OCI-LY3 (cell line): Measurements from ENCODE around the gene NSG1.

Experiments used
- EZH2phosphoT487 ChIP-seq: fragments of 200-600 bp; shearing (Covaris generic); IDR thresholded peaks from 2 replicates; pipeline ENCODE4 v1.6.1; 2018; ENCODE audit warnings: antibody characterized with exemption, mixed run types, low read depth
- TF ChIP-seq, protein P1 (sequence below): fragments of 200-600, 300-600 bp; sonication (generic); IDR thresholded peaks from 2 replicates; pipeline ENCODE4 v1.5.1; 2014; ENCODE audit warnings: antibody characterized with exemption, low read length, low read depth

DNA sequence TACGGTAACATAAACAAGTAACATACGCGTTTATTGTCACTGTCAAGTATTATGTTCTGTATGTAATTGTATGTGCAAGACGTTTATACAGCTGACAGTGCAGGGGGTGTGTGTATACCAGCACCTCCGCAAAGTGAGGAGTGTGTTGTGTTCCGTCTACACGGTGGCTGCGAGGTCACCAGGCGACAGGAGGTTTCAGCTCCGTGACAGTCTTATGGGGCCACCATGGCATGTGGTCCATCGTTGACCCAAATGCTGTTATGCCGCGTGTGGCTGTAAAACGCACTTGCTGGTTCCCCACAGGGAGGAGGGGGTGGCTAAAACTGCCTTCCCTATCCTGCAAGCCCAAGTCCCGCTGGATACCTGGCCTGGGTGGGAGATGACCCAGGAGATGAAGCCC lies 25.0 kb downstream of the NSG1 start:
- TF ChIP-seq, protein P1, sequence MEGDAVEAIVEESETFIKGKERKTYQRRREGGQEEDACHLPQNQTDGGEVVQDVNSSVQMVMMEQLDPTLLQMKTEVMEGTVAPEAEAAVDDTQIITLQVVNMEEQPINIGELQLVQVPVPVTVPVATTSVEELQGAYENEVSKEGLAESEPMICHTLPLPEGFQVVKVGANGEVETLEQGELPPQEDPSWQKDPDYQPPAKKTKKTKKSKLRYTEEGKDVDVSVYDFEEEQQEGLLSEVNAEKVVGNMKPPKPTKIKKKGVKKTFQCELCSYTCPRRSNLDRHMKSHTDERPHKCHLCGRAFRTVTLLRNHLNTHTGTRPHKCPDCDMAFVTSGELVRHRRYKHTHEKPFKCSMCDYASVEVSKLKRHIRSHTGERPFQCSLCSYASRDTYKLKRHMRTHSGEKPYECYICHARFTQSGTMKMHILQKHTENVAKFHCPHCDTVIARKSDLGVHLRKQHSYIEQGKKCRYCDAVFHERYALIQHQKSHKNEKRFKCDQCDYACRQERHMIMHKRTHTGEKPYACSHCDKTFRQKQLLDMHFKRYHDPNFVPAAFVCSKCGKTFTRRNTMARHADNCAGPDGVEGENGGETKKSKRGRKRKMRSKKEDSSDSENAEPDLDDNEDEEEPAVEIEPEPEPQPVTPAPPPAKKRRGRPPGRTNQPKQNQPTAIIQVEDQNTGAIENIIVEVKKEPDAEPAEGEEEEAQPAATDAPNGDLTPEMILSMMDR, result no peak
- TF ChIP-seq EZH2phosphoT487, result no peak
